Measurements from ENCODE around the gene PFKL.

Gene PFKL

GRCh38 chr21:44364151-44365053, 64.5 kb downstream of the PFKL start:
- DNase-seq (ENCODE audit: low spot score) = no peak

- DNase-seq (ENCODE audit: low spot score) = no peak
These were observed 65.6 kb downstream of the PFKL start for GRCh38 chr21:44365251-44365966.

- DNase-seq (ENCODE audit: low spot score) = no peak
These were observed 66.2 kb downstream of the PFKL start for GRCh38 chr21:44365967-44366585.

- no peak for DNase-seq (ENCODE audit: low spot score)
These were observed 66.8 kb downstream of the PFKL start for GRCh38 chr21:44366586-44367211.

- DNase-seq (ENCODE audit: low spot score) = no peak
These were observed 69.0 kb downstream of the PFKL start for GRCh38 chr21:44368711-44369446.

GRCh38 chr21:44370027-44370735, 70.3 kb downstream of the PFKL start:
- DNase-seq (ENCODE audit: low spot score) = no peak

- no peak for DNase-seq (ENCODE audit: low spot score)
These were observed 71.0 kb downstream of the PFKL start for GRCh38 chr21:44370786-44371410.

GRCh38 chr21:44371596-44371995, 71.7 kb downstream of the PFKL start:
- no peak for DNase-seq (ENCODE audit: low spot score)

GRCh38 chr21:44372616-44373015, 72.8 kb downstream of the PFKL start:
- DNase-seq (ENCODE audit: low spot score) = no peak

- no peak for DNase-seq (ENCODE audit: low spot score)
These were observed 74.9 kb downstream of the PFKL start for GRCh38 chr21:44374601-44375280.

GRCh38 chr21:44375281-44375651, 75.4 kb downstream of the PFKL start:
- peak; percentile 35 for DNase-seq (ENCODE audit: low spot score)

GRCh38 chr21:44375761-44376241, 75.9 kb downstream of the PFKL start:
- no peak for DNase-seq (ENCODE audit: low spot score)

- no peak for DNase-seq (ENCODE audit: low spot score)
These were observed 76.8 kb downstream of the PFKL start for GRCh38 chr21:44376606-44377005.

All from pons (tissue), 1 donor.